GM23338 (cell line): ENCODE measurements around the gene EDDM13. TPM values are rescaled to one million over a fixed set of nuclear protein-coding genes. Genes with fewer than 3 reads are reported as not detected.
"Not testable (repeated sequence)": the region's sequence is repeated elsewhere in the genome, so short reads cannot be mapped to it uniquely, and the experiment has no call there.

Experiments used
- ATAC-seq: fragments of 200-7000 bp; cut with Tn5 transposase; 3 replicates; pipeline ENCODE4 v1.9.1; 2020
- DNase-seq: peaks from one replicate; pipeline ENCODE4 v3.0.0-alpha.2; 2015; ENCODE audit warnings: low spot score
- H2AFZ ChIP-seq: fragments of 200-600 bp; sonication (generic); 2 replicates; pipeline ENCODE4 v1.8.0; 2016; ENCODE audit warnings: antibody characterized with exemption, mild to moderate bottlenecking, moderate library complexity
- H3F3A ChIP-seq: fragments of 200-600 bp; sonication (generic); replicated peaks from 2 replicates; pipeline ENCODE4 v1.8.0; 2017; ENCODE audit warnings: antibody characterized with exemption, mixed run types, low read depth
- H3K27ac ChIP-seq: fragments of 200-600 bp; sonication (generic); 2 replicates; pipeline ENCODE4 v1.6.1; 2016; ENCODE audit warnings: low read depth
- H3K27me3 ChIP-seq: fragments of 200-600 bp; sonication (generic); 2 replicates; pipeline ENCODE4 v1.8.0; 2016; ENCODE audit warnings: mild to moderate bottlenecking, mixed run types, moderate library complexity; ENCODE audit not compliant: insufficient read depth
- H3K36me3 ChIP-seq: fragments of 200-600 bp; sonication (generic); 2 replicates; pipeline ENCODE4 v1.8.0; 2016; ENCODE audit warnings: mild to moderate bottlenecking; ENCODE audit not compliant: insufficient read depth
- H3K4me1 ChIP-seq: fragments of 200-600 bp; sonication (generic); 2 replicates; pipeline ENCODE4 v1.8.0; 2016; ENCODE audit warnings: mild to moderate bottlenecking, moderate library complexity; ENCODE audit not compliant: insufficient read depth
- H3K4me2 ChIP-seq: fragments of 200-600 bp; sonication (generic); 2 replicates; pipeline ENCODE4 v1.7.1; 2017; ENCODE audit warnings: mixed run types
- H3K4me3 ChIP-seq: fragments of 200-600 bp; sonication (generic); 2 replicates; pipeline ENCODE4 v1.6.1; 2016; ENCODE audit warnings: mixed run types
- H3K79me2 ChIP-seq: fragments of 200-600 bp; sonication (generic); replicated peaks from 2 replicates; pipeline ENCODE4 v1.8.0; 2017; ENCODE audit warnings: mild to moderate bottlenecking; ENCODE audit not compliant: insufficient read depth
- H3K9me2 ChIP-seq: fragments of 200-600 bp; sonication (generic); 2 replicates; pipeline ENCODE4 v1.8.0; 2017; ENCODE audit not compliant: insufficient read depth
- H4K20me1 ChIP-seq: fragments of 200-600 bp; sonication (generic); replicated peaks from 2 replicates; pipeline ENCODE4 v1.8.0; 2017; ENCODE audit warnings: mild to moderate bottlenecking; ENCODE audit not compliant: insufficient read depth
- H3K27ac Mint-ChIP-seq: 2 replicates; pipeline ENCODE4 v1.8.0; 2020; ENCODE audit warnings: inconsistent platforms, mild to moderate bottlenecking, moderate library complexity, mixed read lengths
- H3K27me3 Mint-ChIP-seq: 3 replicates; pipeline ENCODE4 v1.8.0; 2022; ENCODE audit warnings: low read depth, mild to moderate bottlenecking, moderate library complexity, mixed read lengths, inconsistent platforms; ENCODE audit not compliant: insufficient read depth, poor library complexity
- H3K36me3 Mint-ChIP-seq: 3 replicates; pipeline ENCODE4 v1.8.0; 2021; ENCODE audit warnings: low read depth, mild to moderate bottlenecking, inconsistent platforms, moderate library complexity, mixed read lengths
- H3K4me1 Mint-ChIP-seq: 3 replicates; pipeline ENCODE4 v1.8.0; 2020; ENCODE audit warnings: mild to moderate bottlenecking, inconsistent platforms, mixed read lengths
- H3K4me3 Mint-ChIP-seq: 3 replicates; pipeline ENCODE4 v1.8.0; 2021; ENCODE audit warnings: moderate library complexity, mild to moderate bottlenecking, inconsistent platforms, mixed read lengths
- H3K9me3 Mint-ChIP-seq: 3 replicates; pipeline ENCODE4 v1.8.0; 2020; ENCODE audit warnings: moderate library complexity, mild to moderate bottlenecking, inconsistent platforms, mixed read lengths
- CTCF ChIP-seq, 2 experiments: fragments of 200-600 bp in 1 of 2; sonication (generic) in 1 of 2; conservative IDR thresholded peaks; 2 replicates each; pipeline versions ENCODE4 v1.5.1 to v1.6.1; 2016 to 2017; ENCODE audit warnings: antibody characterized with exemption in 2 of 2, low read depth in 2 of 2, mild to moderate bottlenecking in 2 of 2, moderate library complexity in 1 of 2
- NANOG ChIP-seq: IDR thresholded peaks from 2 replicates; pipeline ENCODE4 v1.6.1; 2016; ENCODE audit warnings: antibody characterized with exemption, borderline replicate concordance
- REST ChIP-seq: IDR thresholded peaks from one replicate; pipeline ENCODE4 v1.6.1; 2018; ENCODE audit warnings: antibody characterized with exemption; ENCODE audit not compliant: unreplicated experiment
- ZNF114 ChIP-seq: fragments of 250-450 bp; sonication (Bioruptor Pico); IDR thresholded peaks from 2 replicates; pipeline ENCODE4 v1.5.0; 2020; ENCODE audit warnings: mild to moderate bottlenecking, moderate library complexity
- polyA plus RNA-seq: library from polyadenylated mRNA; unstranded; fragments of >200 nt; fragmentation: Nextera tagmentation; extraction: Ambion mirVana; gene quantifications from 2 replicates; pipeline ENCODE4 v1.2.1, GENCODE V29; 2016
- total RNA-seq: library from RNA; depleted of rRNA; stranded (reverse); fragments of >200 nt; shearing (Covaris generic); gene quantifications from 2 replicates; pipeline ENCODE4 v1.2.3, GENCODE V29; 2014

Gene EDDM13
- total and polyA plus RNA-seq, 2 experiments from 2014 or later, result 0.68 TPM; not detected in 1

GRCh38 chr19:56332695-56333094 is 60.1 kb downstream of the EDDM13 start (continued):
- TF ChIP-seq REST (no peak), NANOG (no peak)

- DNase-seq (peak; percentile 71), ATAC-seq (peak; percentile 63)
- Mint-ChIP-seq H3K9me3 (peaks cover 67% of the 10 kb centered on the region), H3K27me3 (peaks cover 2% of the 10 kb centered on the region), H3K27ac (no peak overlapping the region), H3K4me3 (no peak overlapping the region), H3K4me1 (no peaks in the 10 kb centered on the region), H3K36me3 (peaks cover 11% of the 10 kb centered on the region; the same call in 2 of the 3 replicates)
- H3K27me3 ChIP-seq, result no peaks in the 10 kb centered on the region
- H3K4me3 ChIP-seq, result no peak overlapping the region
- H3K27ac ChIP-seq, result no peak overlapping the region
- no peaks in the 10 kb centered on the region for H3K9me2 ChIP-seq
- no peaks in the 10 kb centered on the region for H3K4me1 ChIP-seq
- no peaks in the 10 kb centered on the region for H4K20me1 ChIP-seq
- no peaks in the 10 kb centered on the region for H3K36me3 ChIP-seq
- H3F3A ChIP-seq, result no peaks in the 10 kb centered on the region
- no peaks in the 10 kb centered on the region for H3K79me2 ChIP-seq
- H3K4me2 ChIP-seq, result no peak overlapping the region
- peak; percentile 74 to 81 for TF ChIP-seq CTCF (conservative IDR thresholded peaks at IDR 0.05; ENCODE audit: low read depth in 2 of 2)
- no peak for TF ChIP-seq ZNF114
- H2AFZ ChIP-seq, result no peak overlapping the region
Observed at GRCh38 chr19:56333506-56333905, 61.0 kb downstream of the EDDM13 start.

GRCh38 chr19:56335371-56335770 is 62.8 kb downstream of the EDDM13 start:
- ATAC-seq, H3K27me3 ChIP-seq, H3K27me3 Mint-ChIP-seq, H3K4me3 Mint-ChIP-seq, H3F3A ChIP-seq, H4K20me1 ChIP-seq, H3K79me2 ChIP-seq, H3K4me1 ChIP-seq, H3K4me2 ChIP-seq, H3K36me3 ChIP-seq, H3K9me2 ChIP-seq, H2AFZ ChIP-seq, H3K4me1 Mint-ChIP-seq, H3K4me3 ChIP-seq, H3K27ac ChIP-seq, DNase-seq, H3K27ac Mint-ChIP-seq: not testable (repeated sequence)
- H3K36me3 Mint-ChIP-seq, result peaks cover 18% of the 10 kb centered on the region; the same call in 2 of the 3 replicates
- peaks cover 76% of the 10 kb centered on the region for H3K9me3 Mint-ChIP-seq

- H3K4me1 Mint-ChIP-seq, H3K27ac ChIP-seq, H2AFZ ChIP-seq, H3K27me3 Mint-ChIP-seq, H3K4me3 Mint-ChIP-seq, H3K79me2 ChIP-seq, DNase-seq, H3K4me2 ChIP-seq, H3K4me3 ChIP-seq, H3K4me1 ChIP-seq, ATAC-seq, H4K20me1 ChIP-seq, H3K9me2 ChIP-seq, H3F3A ChIP-seq, H3K27me3 ChIP-seq, H3K27ac Mint-ChIP-seq: not testable (repeated sequence)
- Mint-ChIP-seq H3K36me3 (peaks cover 26% of the 10 kb centered on the region), H3K9me3 (peaks cover 77% of the 10 kb centered on the region)
- peaks cover 12% of the 10 kb centered on the region for H3K36me3 ChIP-seq
Observed at GRCh38 chr19:56337077-56337476, 64.5 kb downstream of the EDDM13 start.

- not testable (repeated sequence) for H3K4me1 Mint-ChIP-seq, H3F3A ChIP-seq, H3K27me3 Mint-ChIP-seq, H3K27ac ChIP-seq, H4K20me1 ChIP-seq, H2AFZ ChIP-seq, H3K27ac Mint-ChIP-seq, H3K4me2 ChIP-seq, H3K9me2 ChIP-seq, ATAC-seq, H3K4me1 ChIP-seq, H3K27me3 ChIP-seq, H3K4me3 ChIP-seq, H3K4me3 Mint-ChIP-seq, H3K79me2 ChIP-seq, DNase-seq
- Mint-ChIP-seq H3K36me3 (peaks cover 42% of the 10 kb centered on the region), H3K9me3 (peaks cover 83% of the 10 kb centered on the region)
- peaks cover 12% of the 10 kb centered on the region for H3K36me3 ChIP-seq
Observed at GRCh38 chr19:56339031-56339430, 66.5 kb downstream of the EDDM13 start.
